AML-193 (cell line): ENCODE results near the gene WAS.
"Not testable (repeated sequence)": the region's sequence is repeated elsewhere in the genome, so short reads cannot be mapped to it uniquely, and the experiment has no call there.

Source experiments
- DNase-seq, 2 experiments: peaks; one replicate each; lab custom pipeline; 2025; lab: John Stamatoyannopoulos, UW

Gene WAS

GRCh38 chrX:48683411-48683982 is at the start of gene WAS:
Gene WAS, plus strand, starts transcription at chrX:48683799. Its CDS starts 55 bp downstream, at chrX:48683854.
- peak; percentile 58 to 60 for DNase-seq

- no peak for DNase-seq
Observed at GRCh38 chrX:48636301-48636700, 47.3 kb upstream of the WAS start.

- DNase-seq, result no peak
Observed at GRCh38 chrX:48636776-48637175, 46.8 kb upstream of the WAS start.

- DNase-seq, result no peak
Observed at GRCh38 chrX:48645669-48646068, 37.9 kb upstream of the WAS start.

- DNase-seq, result peak; percentile 42 to 53
Observed at GRCh38 chrX:48648336-48648751, 35.3 kb upstream of the WAS start.

- DNase-seq, result no peak
Observed at GRCh38 chrX:48649102-48649501, 34.5 kb upstream of the WAS start.

GRCh38 chrX:48652055-48652579 is 31.5 kb upstream of the WAS start:
- DNase-seq, result not testable (repeated sequence)

- not testable (repeated sequence) for DNase-seq
Observed at GRCh38 chrX:48654746-48655145, 28.9 kb upstream of the WAS start.

GRCh38 chrX:48659686-48660085 is 23.9 kb upstream of the WAS start:
- not testable (repeated sequence) for DNase-seq

GRCh38 chrX:48663241-48663640 is 20.4 kb upstream of the WAS start:
- no peak for DNase-seq

- DNase-seq, result no peak
Observed at GRCh38 chrX:48664156-48664555, 19.4 kb upstream of the WAS start.

GRCh38 chrX:48665991-48666390 is 17.6 kb upstream of the WAS start:
- no peak for DNase-seq

- no peak for DNase-seq
Observed at GRCh38 chrX:48666649-48667048, 16.9 kb upstream of the WAS start.

GRCh38 chrX:48667509-48667908 is 16.1 kb upstream of the WAS start:
- DNase-seq, result no peak

- DNase-seq, result not testable (repeated sequence)
Observed at GRCh38 chrX:48668187-48668586, 15.4 kb upstream of the WAS start.

GRCh38 chrX:48676106-48676892 is 7.3 kb upstream of the WAS start:
- DNase-seq, result peak; percentile 68 to 69

GRCh38 chrX:48676893-48677270 is 6.7 kb upstream of the WAS start:
- DNase-seq, result no peak

- no peak for DNase-seq
Observed at GRCh38 chrX:48677516-48677915, 6.1 kb upstream of the WAS start.

- DNase-seq, result peak; percentile 21 to 44
Observed at GRCh38 chrX:48680467-48680866, 3.1 kb upstream of the WAS start.

GRCh38 chrX:48680925-48681324 is 2.7 kb upstream of the WAS start:
- not testable (repeated sequence) for DNase-seq

- DNase-seq, result no peak
Observed at GRCh38 chrX:48681539-48682183, 1.9 kb upstream of the WAS start.

GRCh38 chrX:48682795-48683194 is 804 bp upstream of the WAS start:
- DNase-seq, result peak in 1 of 2 experiments; percentile 1

- DNase-seq, result no peak
Observed at GRCh38 chrX:48684134-48684533, 535 bp downstream of the WAS start.
